BLaER1 treated with 17β-estradiol and CSF1 and Interleukin-3, amounts not matched to agents 10 nM and 100 nM (cell line): ENCODE data around the gene MAN1A1.
"Not testable (repeated sequence)": the region's sequence is repeated elsewhere in the genome, so short reads cannot be mapped to it uniquely, and the experiment has no call there.

Experiments used
- H3K27ac ChIP-seq, 11 experiments: shearing (Covaris generic); formaldehyde crosslinking; 2 replicates each; pipeline ENCODE4 v1.8.1; 2022
- H3K27me3 ChIP-seq, 11 experiments: shearing (Covaris generic); formaldehyde crosslinking; 2 replicates each; pipeline ENCODE4 v1.8.1; 2022
- H3K36me3 ChIP-seq, 11 experiments: shearing (Covaris generic); formaldehyde crosslinking; 2 replicates each; pipeline ENCODE4 v1.8.1; 2022
- H3K4me1 ChIP-seq, 10 experiments: shearing (Covaris generic); formaldehyde crosslinking; 2 replicates each; pipeline ENCODE4 v1.8.1; 2022
- H3K4me2 ChIP-seq, 11 experiments: shearing (Covaris generic); formaldehyde crosslinking; 2 replicates each; pipeline ENCODE4 v1.8.1; 2022
- H3K4me3 ChIP-seq, 10 experiments: shearing (Covaris generic); formaldehyde crosslinking; 2 replicates each; pipeline ENCODE4 v1.8.1; 2022
- H3K9ac ChIP-seq, 11 experiments: shearing (Covaris generic); formaldehyde crosslinking; 2 replicates each; pipeline ENCODE4 v1.8.1; 2022
- H3K9me3 ChIP-seq, 11 experiments: shearing (Covaris generic); formaldehyde crosslinking; replicated peaks in 1 of 11; 2 replicates each; pipeline ENCODE4 v1.8.1; 2022
- H4K20me1 ChIP-seq, 11 experiments: shearing (Covaris generic); formaldehyde crosslinking; 2 replicates each; pipeline ENCODE4 v1.8.1; 2022
- Cebpa-rat ChIP-seq, 11 experiments: shearing (Covaris generic); IDR thresholded peaks; 2 replicates each; pipeline ENCODE4 v1.8.1; 2022

MAN1A1 gene

GRCh38 chr6:119161438-119161837, 188.1 kb downstream of the MAN1A1 start:
- Histone ChIP-seq H3K27ac (no peak overlapping the region), H3K4me3 (no peak overlapping the region), H3K4me1 (peaks cover 0 to 15% (median 0%) of the 10 kb centered on the region in 10 experiments; a peak in 6 of 20 replicates), H3K27me3 (no peaks in the 10 kb centered on the region), H3K4me2 (no peak overlapping the region), H3K9ac (no peak overlapping the region), H3K9me3 (no peaks in the 10 kb centered on the region), H3K36me3 (no peaks in the 10 kb centered on the region), H4K20me1 (no peaks in the 10 kb centered on the region)
- no peak for TF ChIP-seq Cebpa-rat (IDR thresholded peaks at IDR 0.05)

GRCh38 chr6:119160911-119161310, 188.7 kb downstream of the MAN1A1 start:
- H3K9me3 ChIP-seq, result no peaks in the 10 kb centered on the region
- H3K27ac ChIP-seq, result no peak overlapping the region
- no peaks in the 10 kb centered on the region for H4K20me1 ChIP-seq
- no peak for TF ChIP-seq Cebpa-rat (IDR thresholded peaks at IDR 0.05)
- no peaks in the 10 kb centered on the region for H3K27me3 ChIP-seq
- H3K4me3 ChIP-seq, result no peak overlapping the region
- H3K4me2 ChIP-seq, result no peak overlapping the region
- H3K36me3 ChIP-seq, result no peaks in the 10 kb centered on the region
- no peak overlapping the region for H3K9ac ChIP-seq
- peaks cover 0 to 12% (median 0%) of the 10 kb centered on the region in 10 experiments; a peak in 5 of 20 replicates for H3K4me1 ChIP-seq

- Histone ChIP-seq H4K20me1 (no peaks in the 10 kb centered on the region), H3K27ac (no peak overlapping the region), H3K36me3 (no peaks in the 10 kb centered on the region), H3K9me3 (no peaks in the 10 kb centered on the region), H3K27me3 (no peaks in the 10 kb centered on the region), H3K9ac (no peak overlapping the region), H3K4me2 (no peak overlapping the region), H3K4me1 (peaks cover 0 to 10% (median 0%) of the 10 kb centered on the region in 10 experiments; a peak in 5 of 20 replicates), H3K4me3 (no peak overlapping the region)
- no peak for TF ChIP-seq Cebpa-rat (IDR thresholded peaks at IDR 0.05)
These were observed 191.3 kb downstream of the MAN1A1 start for GRCh38 chr6:119158057-119158848.

GRCh38 chr6:119157506-119157815, 192.1 kb downstream of the MAN1A1 start:
- no peaks in the 10 kb centered on the region for H3K9me3 ChIP-seq
- no peaks in the 10 kb centered on the region for H4K20me1 ChIP-seq
- no peak for TF ChIP-seq Cebpa-rat (IDR thresholded peaks at IDR 0.05)
- H3K27ac ChIP-seq, result no peak overlapping the region
- H3K4me3 ChIP-seq, result no peak overlapping the region
- peaks cover 0 to 6% (median 0%) of the 10 kb centered on the region in 10 experiments; a peak in 3 of 20 replicates for H3K4me1 ChIP-seq
- H3K36me3 ChIP-seq, result no peaks in the 10 kb centered on the region
- H3K9ac ChIP-seq, result no peak overlapping the region
- H3K4me2 ChIP-seq, result no peak overlapping the region
- no peaks in the 10 kb centered on the region for H3K27me3 ChIP-seq

DNA sequence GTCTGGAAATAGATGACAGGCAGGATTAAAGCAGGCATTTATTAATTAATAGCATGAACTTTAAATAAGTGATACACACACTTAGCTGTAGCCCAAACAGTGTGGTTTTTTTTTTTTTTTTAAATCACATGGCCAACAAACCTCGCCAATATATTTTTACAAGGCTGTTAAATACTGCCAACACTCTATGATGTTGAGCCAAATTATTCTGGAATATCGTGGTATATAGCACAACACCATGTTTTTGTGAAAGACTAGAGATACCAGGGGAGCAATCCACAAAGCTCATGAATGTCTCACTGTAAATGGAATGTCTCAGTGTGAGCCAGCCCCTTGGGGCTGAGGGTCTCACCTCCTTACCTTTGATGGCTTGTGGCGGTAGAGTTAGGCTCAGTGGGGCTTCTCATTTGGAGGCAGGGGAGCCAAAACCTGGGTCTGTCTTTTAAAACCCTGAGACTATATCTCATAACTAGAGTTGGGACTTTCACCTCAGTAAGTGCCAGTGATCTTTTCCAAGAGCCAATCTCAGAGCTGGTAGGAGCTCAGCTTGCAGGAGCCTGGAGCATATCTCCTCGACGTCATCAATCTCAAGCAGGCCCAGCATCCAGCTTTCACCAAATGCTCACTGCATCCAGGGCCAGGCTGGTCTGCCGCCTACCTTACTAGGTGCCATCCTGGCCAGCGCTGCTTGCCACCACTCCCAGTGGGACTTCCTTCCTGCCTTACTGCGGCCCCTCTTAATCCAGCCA, 192.6 kb downstream of the MAN1A1 start:
- no peaks in the 10 kb centered on the region for H3K9me3 ChIP-seq
- no peak overlapping the region for H3K4me3 ChIP-seq
- no peaks in the 10 kb centered on the region for H3K27me3 ChIP-seq
- no peak overlapping the region for H3K27ac ChIP-seq
- H3K4me2 ChIP-seq, result no peak overlapping the region
- no peaks in the 10 kb centered on the region for H3K36me3 ChIP-seq
- H3K9ac ChIP-seq, result no peak overlapping the region
- no peak for TF ChIP-seq Cebpa-rat (IDR thresholded peaks at IDR 0.05)
- peaks cover 0 to 8% (median under 1%) of the 10 kb centered on the region in 10 experiments; a peak in 2 of 20 replicates for H3K4me1 ChIP-seq
- no peaks in the 10 kb centered on the region for H4K20me1 ChIP-seq

DNA sequence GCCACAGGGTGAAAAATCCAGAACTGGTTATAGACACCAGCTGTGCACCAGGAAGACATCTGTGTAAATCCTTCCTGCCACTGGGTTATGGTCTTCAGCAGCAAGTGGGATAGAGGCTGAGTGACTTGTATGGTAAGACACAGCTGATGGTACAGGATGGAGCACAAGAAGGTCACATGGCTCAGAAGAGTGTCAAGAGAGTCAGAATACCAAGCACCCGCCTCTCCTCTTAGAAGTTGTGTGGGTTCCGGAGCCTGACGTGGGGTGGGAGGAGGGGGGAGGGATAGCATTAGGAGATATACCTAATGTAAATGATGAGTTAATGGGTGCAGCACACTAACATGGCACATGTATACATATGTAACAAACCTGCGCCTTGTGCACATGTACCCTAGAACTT, 193.5 kb downstream of the MAN1A1 start:
- H3K4me1 ChIP-seq, result peaks cover 3 to 17% (median 9%) of the 10 kb centered on the region in 10 experiments
- not testable (repeated sequence) for H4K20me1 ChIP-seq, H3K36me3 ChIP-seq, H3K9ac ChIP-seq, H3K4me3 ChIP-seq, H3K27me3 ChIP-seq, H3K4me2 ChIP-seq, H3K27ac ChIP-seq, H3K9me3 ChIP-seq

- Histone ChIP-seq H3K9ac (no peak overlapping the region), H3K27me3 (no peaks in the 10 kb centered on the region), H3K4me3 (no peak overlapping the region), H4K20me1 (no peaks in the 10 kb centered on the region), H3K9me3 (peaks cover 0 to 9% (median 0%) of the 10 kb centered on the region in 11 experiments; a peak in 9 of 22 replicates), H3K4me1 (peaks cover 22 to 39% (median 29%) of the 10 kb centered on the region in 10 experiments), H3K4me2 (no peak overlapping the region), H3K36me3 (no peaks in the 10 kb centered on the region), H3K27ac (no peak overlapping the region)
- no peak for TF ChIP-seq Cebpa-rat (IDR thresholded peaks at IDR 0.05)
These were observed 197.4 kb downstream of the MAN1A1 start for GRCh38 chr6:119152187-119152586.

DNA sequence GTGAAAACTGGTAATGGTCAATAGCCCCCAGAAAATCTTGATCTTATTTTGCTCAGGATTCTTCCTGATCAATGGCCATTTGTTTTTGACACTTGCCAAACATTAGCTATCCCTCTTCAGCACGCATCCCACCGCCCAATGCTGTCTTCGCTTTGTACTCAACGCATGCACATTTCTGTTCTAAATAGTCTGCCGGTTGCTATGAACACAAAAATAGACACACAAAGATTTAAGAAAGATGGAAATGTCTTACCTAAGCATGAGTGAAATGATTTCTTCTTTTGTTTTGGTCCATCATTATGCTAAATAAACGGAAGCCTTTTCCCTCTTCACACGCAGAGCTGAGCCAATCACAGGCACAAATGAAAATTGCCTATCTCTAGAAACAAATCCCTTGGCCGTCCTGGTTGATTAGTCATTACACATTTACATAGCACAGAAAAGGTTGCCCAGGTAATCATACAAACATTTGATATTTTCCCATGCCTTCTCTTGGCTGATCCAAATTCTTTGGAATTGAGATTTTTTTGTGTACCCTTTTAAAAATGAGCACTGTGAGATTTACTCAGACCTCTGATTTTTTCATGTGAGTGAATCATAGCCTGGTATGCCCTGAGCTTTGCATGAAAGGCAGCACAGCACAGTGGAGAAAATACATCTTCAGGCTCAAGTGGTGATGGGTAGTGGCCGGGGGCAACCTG, 200.6 kb downstream of the MAN1A1 start:
- Histone ChIP-seq H3K4me1 (peaks cover 49 to 63% (median 54%) of the 10 kb centered on the region in 10 experiments), H3K4me2 (peak overlapping the region in 4 of 11 experiments; percentile 71 to 81 (median 80); a peak in 4 of 22 replicates), H4K20me1 (no peaks in the 10 kb centered on the region), H3K27me3 (no peaks in the 10 kb centered on the region), H3K9ac (no peak overlapping the region), H3K4me3 (no peak overlapping the region), H3K36me3 (no peaks in the 10 kb centered on the region), H3K27ac (peak overlapping the region in 1 of 11 experiments; percentile 87; a peak in 1 of 22 replicates), H3K9me3 (peaks cover 0 to 18% (median 0%) of the 10 kb centered on the region in 11 experiments; a peak in 9 of 22 replicates)
- TF ChIP-seq Cebpa-rat (IDR thresholded peaks at IDR 0.05), result no peak
